Activated naive CD4-positive, alpha-beta T cell treated with anti-CD3 and anti-CD28 coated beads, Interleukin-2, amount 10 ng/mL, durations not matched to agents 7 days and 5 days (primary cell): ENCODE measurements around the gene SFTPD.

Experiments used
- CTCF ChIA-PET: fragments of 350-600 bp; sonication (Branson Sonifier 250); formaldehyde crosslinking; loops from one replicate; lab custom pipeline; 2021; ENCODE audit warnings: antibody characterized with exemption; lab: Charles Lee
- DNase-seq: peaks from one replicate; pipeline ENCODE4 v3.0.0-alpha.2; 2020
- H3K27ac Mint-ChIP-seq: one replicate; pipeline ENCODE4 v1.8.0; 2021; ENCODE audit warnings: mild to moderate bottlenecking, moderate library complexity, mixed read lengths
- H3K27me3 Mint-ChIP-seq: one replicate; pipeline ENCODE4 v1.8.0; 2021; ENCODE audit warnings: mild to moderate bottlenecking, mixed read lengths
- H3K36me3 Mint-ChIP-seq: one replicate; pipeline ENCODE4 v1.8.0; 2021; ENCODE audit warnings: mixed read lengths
- H3K4me1 Mint-ChIP-seq: one replicate; pipeline ENCODE4 v1.8.0; 2021; ENCODE audit warnings: mixed read lengths
- H3K4me3 Mint-ChIP-seq: one replicate; pipeline ENCODE4 v1.8.0; 2021; ENCODE audit warnings: mild to moderate bottlenecking, moderate library complexity, mixed read lengths
- H3K9me3 Mint-ChIP-seq: one replicate; pipeline ENCODE4 v1.8.0; 2021; ENCODE audit warnings: mixed read lengths

Gene SFTPD

DNA sequence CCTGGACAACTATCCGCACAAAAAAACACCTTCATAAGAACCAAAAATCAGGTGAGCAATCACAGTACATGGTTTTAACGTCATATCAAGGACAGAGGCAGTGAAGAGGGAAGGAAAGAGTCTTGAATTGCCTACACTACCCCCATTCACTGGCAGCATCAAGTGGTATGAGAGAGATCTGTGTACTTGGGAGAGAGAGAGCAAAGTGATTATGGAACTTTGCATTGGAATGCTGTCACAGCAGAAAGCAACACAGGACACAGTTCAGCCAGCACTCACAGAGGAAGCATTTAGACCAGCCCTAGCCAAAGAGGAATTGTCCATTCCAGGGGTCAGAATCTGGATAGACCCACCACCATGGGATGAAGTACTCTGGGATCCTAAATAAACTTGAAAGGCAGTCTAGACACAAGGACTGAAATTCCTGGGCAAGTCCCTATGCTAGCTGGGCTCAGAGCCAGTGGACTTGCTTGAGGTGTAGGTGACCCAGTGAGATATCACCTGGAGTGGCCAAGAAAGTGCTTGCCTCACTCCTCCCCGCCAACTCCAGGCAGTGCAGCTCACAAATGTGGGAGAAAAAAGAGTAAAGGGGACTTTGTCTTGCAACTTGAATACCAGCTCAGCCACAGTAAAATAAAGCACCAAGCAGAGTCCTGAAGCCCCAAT lies 30.5 kb upstream of the SFTPD start:
- no peaks in the 10 kb centered on the region for H3K36me3 Mint-ChIP-seq
- H3K4me3 Mint-ChIP-seq: no peak overlapping the region
- peaks cover 6% of the 10 kb centered on the region for H3K4me1 Mint-ChIP-seq

DNA sequence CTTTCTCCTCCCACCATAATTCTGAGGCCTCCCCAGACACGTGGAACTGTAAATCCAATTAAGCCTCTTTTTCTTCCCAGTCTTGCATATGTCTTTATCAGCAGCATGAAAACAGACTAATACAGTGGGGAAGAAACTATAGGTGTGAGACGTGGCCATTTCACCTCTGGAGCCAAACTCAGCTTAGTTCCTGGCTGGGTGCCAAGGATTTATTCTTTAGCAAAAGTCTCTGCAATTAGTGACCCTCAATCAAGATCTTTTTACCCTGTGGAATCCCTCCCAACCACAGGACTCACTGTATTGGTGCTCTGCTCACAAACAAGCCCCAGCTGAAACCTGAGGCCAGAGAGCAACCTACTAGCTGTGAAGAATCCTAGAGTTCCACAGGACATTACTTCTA lies 28.1 kb upstream of the SFTPD start:
- no peak overlapping the region for H3K4me3 Mint-ChIP-seq
- no peaks in the 10 kb centered on the region for H3K9me3 Mint-ChIP-seq
- H3K27ac Mint-ChIP-seq: no peak overlapping the region
- peaks cover 67% of the 10 kb centered on the region for H3K27me3 Mint-ChIP-seq
- CTCF ChIA-PET: no interaction called here
- peaks cover 4% of the 10 kb centered on the region for H3K4me1 Mint-ChIP-seq
- no peak for DNase-seq
- no peaks in the 10 kb centered on the region for H3K36me3 Mint-ChIP-seq

More for the DNA sequence above, 30.5 kb upstream of the SFTPD start:
- Mint-ChIP-seq H3K9me3 (no peaks in the 10 kb centered on the region), H3K27ac (no peak overlapping the region), H3K27me3 (peaks cover 86% of the 10 kb centered on the region)
- CTCF ChIA-PET: no interaction called here
- no peak for DNase-seq

DNA sequence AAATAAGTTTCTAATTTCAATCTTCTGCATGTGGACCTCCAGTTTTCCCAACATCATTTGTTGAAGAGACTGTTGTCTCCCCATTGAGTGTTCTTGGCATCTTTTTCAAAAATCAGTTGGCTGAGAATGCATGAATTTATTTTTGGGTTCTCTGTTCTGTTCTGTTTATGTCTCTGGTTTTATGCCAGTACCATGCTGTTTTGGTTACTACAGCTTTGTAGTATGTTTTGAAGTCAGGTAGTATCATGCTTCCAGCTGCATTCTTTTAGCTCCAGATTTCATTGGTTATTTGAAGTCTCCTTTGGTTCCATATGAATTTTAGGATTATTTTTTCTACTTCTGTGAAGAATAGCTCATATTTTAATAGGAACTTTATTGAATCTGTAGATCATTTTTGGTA lies 21.2 kb upstream of the SFTPD start:
- DNase-seq: no peak
- CTCF ChIA-PET: no interaction called here
- H3K27ac Mint-ChIP-seq: no peak overlapping the region
- H3K36me3 Mint-ChIP-seq: no peaks in the 10 kb centered on the region
- peaks cover 7% of the 10 kb centered on the region for H3K27me3 Mint-ChIP-seq
- no peaks in the 10 kb centered on the region for H3K4me1 Mint-ChIP-seq
- H3K4me3 Mint-ChIP-seq: no peak overlapping the region
- peaks cover 2% of the 10 kb centered on the region for H3K9me3 Mint-ChIP-seq

DNA sequence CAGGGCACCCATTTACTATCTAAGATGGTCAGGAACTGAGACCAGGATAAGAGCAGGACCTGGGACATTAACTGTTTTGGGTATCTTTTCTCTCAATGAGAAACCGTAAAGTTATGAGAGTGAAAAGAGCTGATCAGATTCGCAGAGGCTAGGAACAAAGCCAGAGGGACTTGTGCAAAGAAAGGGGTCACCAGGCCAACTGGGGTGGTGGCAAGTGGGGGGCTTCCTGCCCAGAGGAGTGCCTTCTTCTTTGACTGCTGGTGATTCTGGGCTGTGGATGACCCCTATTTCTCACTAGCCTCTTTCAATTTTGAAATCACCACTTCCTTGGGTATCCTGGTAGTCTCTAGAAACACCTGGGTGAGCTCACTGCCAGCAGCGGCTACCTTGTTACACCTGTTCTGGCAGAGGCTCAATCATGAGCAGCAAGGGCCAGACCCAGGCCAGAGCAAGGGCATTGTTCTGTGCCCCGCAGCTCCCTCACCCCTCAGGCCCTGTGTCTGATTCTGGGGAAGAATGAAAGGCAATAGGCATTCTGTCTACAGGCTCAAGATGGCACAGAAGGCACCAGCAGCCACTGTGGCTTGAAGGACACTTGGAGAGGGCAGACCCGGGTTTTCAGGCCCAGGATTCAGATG lies 999 bp downstream of the SFTPD start:
- H3K4me3 Mint-ChIP-seq: no peak overlapping the region
- H3K27ac Mint-ChIP-seq: no peak overlapping the region
- CTCF ChIA-PET: no interaction called here
- no peaks in the 10 kb centered on the region for H3K36me3 Mint-ChIP-seq
- H3K9me3 Mint-ChIP-seq: peaks cover 1% of the 10 kb centered on the region
- peaks cover 53% of the 10 kb centered on the region for H3K27me3 Mint-ChIP-seq
- no peaks in the 10 kb centered on the region for H3K4me1 Mint-ChIP-seq
- no peak for DNase-seq

DNA sequence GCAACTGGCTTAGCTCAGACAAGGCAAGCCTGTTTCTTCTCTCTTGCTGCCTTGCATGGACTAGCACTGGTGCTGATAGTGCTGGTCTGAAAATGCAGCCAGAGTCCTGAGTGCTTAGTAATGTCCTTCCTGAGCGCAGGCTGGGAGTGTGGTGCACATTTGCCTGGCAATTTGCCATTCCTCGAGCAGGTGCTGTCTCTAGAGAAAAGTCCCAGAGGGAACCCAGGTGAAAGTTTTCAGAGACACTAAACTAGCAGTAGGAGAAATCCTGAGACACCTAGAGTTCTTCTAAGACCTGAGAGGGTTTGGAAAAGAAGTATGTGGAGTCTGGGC lies 1.9 kb downstream of the SFTPD start:
- Mint-ChIP-seq H3K36me3 (no peaks in the 10 kb centered on the region), H3K9me3 (no peaks in the 10 kb centered on the region), H3K27me3 (peaks cover 45% of the 10 kb centered on the region), H3K4me1 (no peaks in the 10 kb centered on the region), H3K27ac (no peak overlapping the region), H3K4me3 (no peak overlapping the region)
- CTCF ChIA-PET: no interaction called here
- DNase-seq: no peak

DNA sequence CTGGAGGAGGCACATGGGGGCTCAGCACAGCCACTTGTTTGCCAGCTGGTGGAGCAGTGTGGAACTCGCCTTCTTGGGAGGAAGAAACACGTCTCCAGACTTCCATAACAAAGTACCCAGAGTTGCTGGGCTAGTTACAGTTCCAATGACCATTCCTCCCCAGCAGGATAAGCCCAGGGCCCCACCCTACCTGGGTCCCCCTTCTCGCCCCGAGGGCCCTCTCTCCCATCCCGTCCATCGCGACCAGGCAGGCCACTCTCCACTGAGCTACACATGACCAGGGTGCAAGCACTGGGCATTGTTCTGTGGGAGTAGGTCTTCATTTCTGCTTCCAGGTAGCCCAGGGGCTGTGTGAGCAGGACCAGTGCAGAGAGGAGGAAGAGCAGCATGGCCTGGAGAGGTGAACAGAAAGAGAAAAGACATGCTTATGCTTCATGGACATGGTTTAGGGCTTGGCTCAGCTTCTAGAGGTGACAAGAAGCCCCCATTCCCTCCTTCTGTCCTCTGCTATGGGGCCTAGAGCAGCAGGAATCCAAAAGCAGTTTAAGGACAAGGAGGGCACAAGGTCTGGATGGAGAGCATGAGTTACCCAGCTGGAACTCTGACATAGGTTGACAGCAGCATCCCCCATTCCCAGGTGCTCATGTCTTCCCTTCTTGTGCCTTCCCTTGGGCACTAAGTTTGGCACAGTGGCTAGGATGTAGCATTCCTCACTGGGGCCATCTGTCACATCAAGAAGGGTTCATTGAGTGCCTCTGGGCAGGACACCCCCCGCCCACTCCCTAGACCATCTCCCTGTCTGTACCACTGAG lies 2.4 kb downstream of the SFTPD start:
- no peaks in the 10 kb centered on the region for H3K4me1 Mint-ChIP-seq
- no peaks in the 10 kb centered on the region for H3K36me3 Mint-ChIP-seq
- no peak for DNase-seq
- CTCF ChIA-PET: no interaction called here
- H3K27me3 Mint-ChIP-seq: peaks cover 41% of the 10 kb centered on the region
- no peak overlapping the region for H3K4me3 Mint-ChIP-seq
- H3K9me3 Mint-ChIP-seq: no peaks in the 10 kb centered on the region
- H3K27ac Mint-ChIP-seq: no peak overlapping the region

DNA sequence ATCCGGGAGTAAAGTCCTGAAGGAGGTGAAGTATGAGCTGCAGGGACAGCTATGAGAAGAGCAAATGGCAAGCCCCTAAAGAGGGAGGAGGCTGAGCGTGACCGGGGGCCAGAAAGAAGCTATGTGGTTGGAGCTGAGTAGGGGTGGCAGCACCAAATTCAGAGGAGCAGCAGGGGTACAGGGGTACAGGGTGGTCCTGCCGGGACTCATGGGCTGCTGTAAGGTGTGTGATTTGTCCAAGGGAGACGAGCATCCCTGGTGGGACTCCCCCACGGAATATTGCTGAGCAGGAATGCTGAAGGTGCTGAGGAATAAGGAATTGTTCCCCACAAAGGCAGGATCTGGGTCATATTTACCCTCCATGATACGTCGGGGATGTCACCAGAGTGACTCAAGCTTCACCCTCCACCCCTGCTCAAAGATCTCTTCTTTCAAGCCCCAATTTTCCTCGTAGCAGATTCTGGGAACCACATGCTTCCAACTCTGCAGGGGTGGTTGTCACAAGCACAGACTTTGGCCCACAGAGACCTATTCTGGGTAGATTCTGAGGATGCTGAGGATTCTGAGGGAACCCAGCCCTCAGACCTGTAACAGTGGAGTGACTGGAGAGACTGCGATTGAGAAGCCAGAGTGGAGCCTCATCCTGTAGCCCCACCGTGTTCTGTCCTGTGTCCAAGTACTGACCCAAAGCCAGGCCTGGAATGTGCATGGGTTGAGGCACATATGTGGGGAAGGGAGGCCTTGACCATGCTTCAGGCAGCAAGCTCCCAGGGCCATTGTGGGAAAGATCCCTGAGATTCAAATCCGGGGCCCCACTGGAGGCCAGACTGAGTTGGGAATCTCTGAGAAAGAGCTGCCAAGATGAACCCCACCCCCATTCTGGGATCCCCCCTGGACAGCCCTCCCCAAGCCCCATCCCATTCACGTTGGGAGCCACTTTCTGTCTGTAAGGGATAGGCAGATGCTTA lies 4.2 kb downstream of the SFTPD start:
- Mint-ChIP-seq H3K4me1 (no peaks in the 10 kb centered on the region), H3K27me3 (peaks cover 45% of the 10 kb centered on the region), H3K4me3 (no peak overlapping the region), H3K9me3 (no peaks in the 10 kb centered on the region), H3K27ac (no peak overlapping the region), H3K36me3 (no peaks in the 10 kb centered on the region)
- DNase-seq: no peak
- CTCF ChIA-PET: no interaction called here

DNA sequence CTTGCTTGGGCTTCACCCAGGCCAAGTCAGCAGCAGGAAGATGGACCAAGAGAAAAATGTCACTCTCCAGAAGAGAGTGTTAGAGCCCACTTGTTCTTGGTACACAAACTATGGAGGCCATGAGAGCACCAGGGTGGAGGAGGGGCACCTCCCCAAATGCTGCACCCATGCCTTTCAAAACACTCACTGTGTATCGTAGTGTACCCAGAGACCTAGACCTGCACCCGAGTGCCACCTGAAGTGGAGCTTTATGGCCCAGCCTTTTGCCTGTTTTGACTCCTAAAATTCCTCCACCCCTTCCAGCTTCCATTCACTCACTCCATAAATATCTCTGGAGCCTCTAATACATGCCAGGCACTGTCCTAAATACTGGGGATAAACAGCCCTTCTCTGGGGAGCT lies 5.0 kb downstream of the SFTPD start:
- Mint-ChIP-seq H3K27ac (no peak overlapping the region), H3K4me1 (peaks cover 2% of the 10 kb centered on the region), H3K27me3 (peaks cover 40% of the 10 kb centered on the region), H3K36me3 (no peaks in the 10 kb centered on the region), H3K4me3 (no peak overlapping the region), H3K9me3 (no peaks in the 10 kb centered on the region)
- no peak for DNase-seq
- CTCF ChIA-PET: interaction anchor here (0.6 kb wide), 1 partner anchor 104 kb away, joined by 3 read pairs; no protein-coding TSS in a partner anchor

DNA sequence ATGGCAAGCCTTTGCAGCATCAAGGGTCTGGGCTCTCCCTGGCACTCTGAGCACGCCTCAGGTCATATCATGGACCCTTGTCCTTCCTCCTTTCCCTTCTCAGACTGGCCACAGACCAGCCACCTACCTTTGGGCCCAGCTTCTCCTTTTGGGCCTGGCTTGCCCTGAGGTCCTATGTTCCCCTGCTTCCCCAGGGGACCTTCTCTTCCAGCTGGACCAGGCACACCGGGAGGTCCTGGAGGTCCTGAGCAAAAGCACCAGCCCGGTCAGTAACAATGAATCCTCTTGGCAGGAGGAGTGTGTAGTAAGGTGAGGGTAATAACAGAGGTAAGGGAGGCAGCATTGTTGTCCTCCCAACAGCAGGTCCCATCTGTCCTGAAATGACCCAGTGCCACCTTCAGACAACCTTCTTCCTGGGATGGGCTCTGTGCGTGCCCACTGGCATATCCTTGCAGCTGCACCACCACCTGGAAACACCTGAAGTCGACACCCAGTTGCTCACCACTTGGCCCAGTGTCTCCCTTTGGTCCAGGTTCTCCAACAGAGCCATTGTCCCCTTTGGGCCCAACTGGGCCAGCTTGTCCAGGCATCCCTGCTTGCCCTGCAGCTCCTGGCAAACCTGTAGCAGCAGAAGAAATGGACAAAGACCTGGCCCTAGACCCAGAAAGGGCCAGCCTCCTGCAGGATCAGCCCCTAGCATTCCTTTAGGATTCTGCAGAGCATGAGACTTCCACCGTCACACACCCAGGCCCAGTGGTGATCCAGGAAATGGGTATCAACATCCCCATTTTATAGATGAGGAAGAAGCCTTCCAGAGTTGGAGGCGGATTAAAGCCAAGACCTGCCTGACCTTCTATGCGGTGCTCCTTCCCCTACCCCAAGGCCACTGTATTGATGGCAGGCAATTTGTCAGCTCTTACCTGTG lies 6.4 kb downstream of the SFTPD start:
- CTCF ChIA-PET: interaction anchor here (1.5 kb wide), 1 partner anchor 103 kb away, joined by 4 read pairs; no protein-coding TSS in a partner anchor
- Mint-ChIP-seq H3K27me3 (peaks cover 43% of the 10 kb centered on the region), H3K9me3 (no peaks in the 10 kb centered on the region), H3K4me3 (no peak overlapping the region), H3K36me3 (no peaks in the 10 kb centered on the region), H3K27ac (no peak overlapping the region), H3K4me1 (peaks cover 2% of the 10 kb centered on the region)
- no peak for DNase-seq

DNA sequence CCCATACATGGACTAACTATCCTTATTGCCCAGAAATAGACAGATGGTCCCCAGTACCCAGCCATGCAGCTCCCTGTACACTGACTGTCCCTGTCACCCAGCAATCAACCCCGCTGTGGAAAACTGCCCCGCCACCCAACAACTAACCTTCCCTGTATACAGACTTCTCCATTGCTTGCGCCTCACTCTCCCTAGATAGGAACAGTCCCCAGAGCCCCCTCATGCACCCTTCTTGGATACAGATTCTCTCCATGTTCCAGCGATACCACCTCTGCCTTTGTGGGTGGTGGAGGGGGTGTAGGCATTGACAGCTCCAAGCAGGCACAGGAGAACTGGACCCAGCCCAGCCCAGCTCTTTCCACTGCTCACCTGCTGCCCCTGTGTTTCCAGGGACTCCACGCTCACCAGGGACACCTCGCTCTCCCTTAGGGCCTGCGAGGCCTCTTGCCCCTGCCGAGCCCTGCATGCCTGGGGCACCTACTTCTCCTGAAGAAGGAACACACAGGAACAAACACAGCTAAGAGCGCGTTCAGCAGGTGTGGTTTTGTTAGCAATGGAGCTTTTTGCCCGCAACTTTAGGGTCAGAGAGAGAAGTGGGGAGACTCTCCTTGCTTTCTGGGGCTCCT lies 7.2 kb downstream of the SFTPD start:
- CTCF ChIA-PET: interaction anchor here (1.5 kb wide), 1 partner anchor 103 kb away, joined by 4 read pairs; no protein-coding TSS in a partner anchor
- DNase-seq: no peak
- H3K4me3 Mint-ChIP-seq: no peak overlapping the region
- no peak overlapping the region for H3K27ac Mint-ChIP-seq
- H3K4me1 Mint-ChIP-seq: peaks cover 2% of the 10 kb centered on the region
- H3K9me3 Mint-ChIP-seq: no peaks in the 10 kb centered on the region
- no peaks in the 10 kb centered on the region for H3K36me3 Mint-ChIP-seq
- H3K27me3 Mint-ChIP-seq: peaks cover 42% of the 10 kb centered on the region

DNA sequence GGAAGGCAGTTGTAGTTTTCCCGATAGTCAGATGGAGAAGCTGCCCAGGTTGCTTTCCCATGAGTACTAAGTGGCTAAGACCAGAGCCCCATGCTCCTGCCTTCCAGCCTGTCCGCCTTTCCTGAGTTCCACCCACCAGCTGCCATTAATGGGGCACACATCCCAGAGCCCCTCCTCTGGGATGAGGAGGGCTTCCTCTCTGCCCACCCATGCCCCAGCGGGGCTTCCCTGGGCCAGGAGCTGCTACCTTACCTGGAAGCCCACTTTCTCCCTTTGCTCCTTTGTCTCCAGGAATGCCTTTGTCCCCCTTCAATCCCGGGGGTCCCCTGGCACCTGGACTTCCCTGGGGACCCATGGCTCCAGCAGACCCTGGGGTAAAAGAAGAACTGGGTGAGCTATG lies 7.8 kb downstream of the SFTPD start:
- H3K27me3 Mint-ChIP-seq: peaks cover 41% of the 10 kb centered on the region
- H3K9me3 Mint-ChIP-seq: no peaks in the 10 kb centered on the region
- H3K27ac Mint-ChIP-seq: no peak overlapping the region
- H3K4me1 Mint-ChIP-seq: peaks cover 2% of the 10 kb centered on the region
- no peaks in the 10 kb centered on the region for H3K36me3 Mint-ChIP-seq
- CTCF ChIA-PET: interaction anchor here (1.5 kb wide), 1 partner anchor 104 kb away, joined by 4 read pairs; no protein-coding TSS in a partner anchor
- no peak overlapping the region for H3K4me3 Mint-ChIP-seq
- DNase-seq: no peak

DNA sequence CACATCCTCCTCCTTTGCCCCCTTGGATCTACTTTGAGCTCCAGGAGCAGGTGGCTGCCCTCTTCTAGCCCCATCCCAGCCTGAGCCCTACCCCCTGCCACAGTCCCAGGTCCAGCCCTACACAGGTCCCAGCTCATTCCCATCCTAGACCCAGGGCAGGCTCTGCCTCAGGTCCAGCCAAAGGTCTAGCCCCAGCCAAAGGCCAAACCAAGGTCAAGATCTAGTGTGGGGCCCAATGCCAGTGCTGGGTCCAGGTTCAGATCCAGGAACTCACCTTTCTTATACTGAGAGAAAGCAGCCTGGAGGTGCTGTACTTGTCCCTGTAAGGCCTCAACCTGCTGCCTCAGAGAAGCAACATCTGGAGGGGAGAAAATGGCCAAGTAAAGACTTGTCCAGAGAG lies 8.5 kb downstream of the SFTPD start:
- no peak for DNase-seq
- H3K36me3 Mint-ChIP-seq: no peaks in the 10 kb centered on the region
- no peak overlapping the region for H3K4me3 Mint-ChIP-seq
- H3K27ac Mint-ChIP-seq: no peak overlapping the region
- H3K4me1 Mint-ChIP-seq: peaks cover 2% of the 10 kb centered on the region
- CTCF ChIA-PET: no interaction called here
- peaks cover 44% of the 10 kb centered on the region for H3K27me3 Mint-ChIP-seq
- H3K9me3 Mint-ChIP-seq: no peaks in the 10 kb centered on the region
